HG02885 (cell line): ENCODE data around the gene EXPH5.
A peak's percentile ranks its signal among the peaks of the same experiment; 100 is the strongest.

Experiments used
- ATAC-seq: cut with Tn5 transposase; IDR thresholded peaks from one replicate; pipeline ENCODE4 v1.9.1; 2021; ENCODE audit warnings: mild to moderate bottlenecking; ENCODE audit not compliant: unreplicated experiment, poor library complexity

The EXPH5 gene

GRCh38 chr11:108527382-108527781 is 66.2 kb downstream of the EXPH5 start:
- no peak for ATAC-seq

- ATAC-seq, result no peak
These were observed 68.4 kb downstream of the EXPH5 start for GRCh38 chr11:108525161-108525560.

GRCh38 chr11:108524422-108524821 is 69.1 kb downstream of the EXPH5 start:
- no peak for ATAC-seq

- ATAC-seq, result no peak
These were observed 71.2 kb downstream of the EXPH5 start for GRCh38 chr11:108522318-108522717.

GRCh38 chr11:108518581-108518980 is 75.0 kb downstream of the EXPH5 start:
- ATAC-seq, result no peak

GRCh38 chr11:108516125-108516524 is 77.4 kb downstream of the EXPH5 start:
- ATAC-seq, result no peak

- no peak for ATAC-seq
These were observed 80.9 kb downstream of the EXPH5 start for GRCh38 chr11:108512708-108513107.

GRCh38 chr11:108511851-108512474 is 81.6 kb downstream of the EXPH5 start:
- no peak for ATAC-seq

- ATAC-seq, result no peak
These were observed 84.6 kb downstream of the EXPH5 start for GRCh38 chr11:108508653-108509593.

GRCh38 chr11:108501396-108501795 is 92.2 kb downstream of the EXPH5 start:
- no peak for ATAC-seq

GRCh38 chr11:108500721-108501120 is 92.8 kb downstream of the EXPH5 start:
- ATAC-seq, result no peak

GRCh38 chr11:108500169-108500568 is 93.4 kb downstream of the EXPH5 start:
- ATAC-seq, result no peak

GRCh38 chr11:108498816-108499408 is 94.7 kb downstream of the EXPH5 start:
- no peak for ATAC-seq

GRCh38 chr11:108498046-108498815 is 95.3 kb downstream of the EXPH5 start, which contains the start of gene POGLUT3:
POGLUT3 (minus strand) TSS chr11:108498384; CDS start chr11:108498366, 18 bp downstream.
- ATAC-seq, result peak; percentile 67

GRCh38 chr11:108497317-108498045 is 96.1 kb downstream of the EXPH5 start:
- peak; percentile 58 for ATAC-seq

- no peak for ATAC-seq
These were observed 96.8 kb downstream of the EXPH5 start for GRCh38 chr11:108496643-108497256.

- ATAC-seq, result no peak
These were observed 98.2 kb downstream of the EXPH5 start for GRCh38 chr11:108495326-108495725.

- no peak for ATAC-seq
These were observed 99.4 kb downstream of the EXPH5 start for GRCh38 chr11:108494182-108494581.

- no peak for ATAC-seq
These were observed 101.6 kb downstream of the EXPH5 start for GRCh38 chr11:108491936-108492335.
